AG09319 (cell line): Measurements from ENCODE around the gene NAALADL1.

ENCODE experiments used
- DNase-seq: peaks from one replicate; pipeline ENCODE4 v3.0.0-alpha.2; 2010; ENCODE audit warnings: low read depth; ENCODE audit errors: extremely low read depth
- CTCF ChIP-seq: IDR thresholded peaks from 2 replicates; pipeline ENCODE4 v1.5.1; 2011; ENCODE audit warnings: low read depth, mild to moderate bottlenecking, inconsistent platforms, low read length, moderate library complexity

Gene NAALADL1

GRCh38 chr11:65100674-65101350 is 42.5 kb upstream of the NAALADL1 start:
- no peak for TF ChIP-seq CTCF

DNA sequence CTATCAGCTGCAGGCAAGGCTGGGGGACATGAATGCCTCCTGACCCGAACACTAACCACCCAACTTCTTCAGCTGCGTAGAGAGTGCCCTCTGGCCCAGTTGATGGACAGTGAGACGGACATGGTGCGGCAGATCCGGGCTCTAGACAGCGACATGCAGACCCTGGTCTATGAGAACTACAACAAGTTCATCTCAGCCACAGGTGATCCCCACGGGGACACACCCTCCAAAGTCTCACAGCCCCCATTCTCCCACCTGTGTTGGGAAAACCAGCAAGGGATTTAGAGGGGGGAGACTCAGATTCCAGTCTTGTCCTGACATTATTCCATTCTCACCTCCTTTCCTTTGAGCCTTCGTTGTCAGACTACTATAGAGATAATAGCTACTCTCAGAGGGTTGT is 38.6 kb upstream of the NAALADL1 start:
- no peak for TF ChIP-seq CTCF
- no peak for DNase-seq

More at GRCh38 chr11:65100674-65101350, 42.5 kb upstream of the NAALADL1 start:
- DNase-seq: no peak

DNA sequence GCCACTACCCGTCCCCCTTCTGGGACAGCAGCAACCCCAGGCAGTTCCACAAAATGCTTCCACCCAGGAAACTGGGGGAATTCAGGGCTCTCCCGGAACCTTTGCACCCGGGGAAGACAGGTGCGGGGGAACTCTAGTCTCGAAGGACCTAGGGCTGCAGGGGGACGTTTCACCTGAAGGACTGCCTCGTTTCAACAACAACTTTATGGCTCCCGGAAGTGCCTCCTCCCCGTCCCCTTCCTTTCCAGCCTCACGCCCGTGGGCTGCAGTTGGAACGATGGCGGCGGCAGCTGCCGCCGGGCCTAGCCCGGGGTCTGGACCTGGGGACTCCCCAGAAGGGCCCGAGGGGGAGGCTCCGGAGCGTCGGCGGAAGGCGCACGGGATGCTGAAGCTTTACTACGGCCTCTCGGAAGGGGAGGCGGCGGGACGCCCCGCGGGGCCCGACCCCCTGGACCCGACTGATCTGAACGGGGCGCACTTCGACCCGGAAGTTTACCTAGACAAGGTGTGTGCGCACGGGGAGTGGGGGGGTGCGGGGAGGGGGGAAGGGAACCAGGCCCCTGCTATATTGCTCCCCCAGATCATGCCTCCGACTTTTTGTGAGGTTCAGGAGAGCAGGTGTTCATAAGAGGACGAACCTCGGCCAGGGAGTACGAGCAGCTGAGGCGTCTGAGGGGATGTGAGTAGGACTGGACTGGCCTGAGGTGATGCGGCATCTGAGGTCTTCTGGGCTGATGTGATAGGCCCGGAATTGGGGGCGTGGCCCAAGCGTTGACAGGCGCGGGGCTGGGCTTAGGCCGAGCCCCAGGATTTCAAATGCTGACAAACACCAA is 37.8 kb upstream of the NAALADL1 start, which contains the start of gene VPS51:
TSS of gene VPS51 (plus strand) at position 241 of the 833 bp plus-strand sequence. CDS start at position 278, 37 bp downstream.
- peak; percentile 78 for DNase-seq
- TF ChIP-seq CTCF: no peak

- no peak for TF ChIP-seq CTCF
Observed at GRCh38 chr11:65095427-65095826, 37.1 kb upstream of the NAALADL1 start.

DNA sequence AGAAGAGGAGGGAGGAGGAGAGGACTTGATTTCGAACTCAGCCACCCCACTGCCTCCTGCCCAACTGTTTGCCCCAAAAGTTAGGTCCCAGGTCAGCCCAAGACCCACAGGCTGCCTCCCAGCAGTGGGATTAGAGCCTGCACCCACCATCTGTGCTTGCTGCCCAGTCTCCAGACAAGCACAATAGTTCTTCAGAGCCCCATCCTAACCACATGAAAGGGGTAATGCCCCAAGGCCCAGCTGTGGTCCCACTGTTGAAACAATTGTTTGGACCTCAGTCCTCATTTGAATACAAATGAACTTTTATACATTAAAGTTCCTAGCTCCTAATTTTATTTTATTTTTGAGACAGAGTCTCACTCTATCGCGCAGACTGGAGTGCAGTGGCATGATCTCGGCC is 32.3 kb upstream of the NAALADL1 start:
- TF ChIP-seq CTCF: no peak
- DNase-seq: no peak

More at GRCh38 chr11:65095427-65095826, 37.1 kb upstream of the NAALADL1 start:
- DNase-seq: no peak

DNA sequence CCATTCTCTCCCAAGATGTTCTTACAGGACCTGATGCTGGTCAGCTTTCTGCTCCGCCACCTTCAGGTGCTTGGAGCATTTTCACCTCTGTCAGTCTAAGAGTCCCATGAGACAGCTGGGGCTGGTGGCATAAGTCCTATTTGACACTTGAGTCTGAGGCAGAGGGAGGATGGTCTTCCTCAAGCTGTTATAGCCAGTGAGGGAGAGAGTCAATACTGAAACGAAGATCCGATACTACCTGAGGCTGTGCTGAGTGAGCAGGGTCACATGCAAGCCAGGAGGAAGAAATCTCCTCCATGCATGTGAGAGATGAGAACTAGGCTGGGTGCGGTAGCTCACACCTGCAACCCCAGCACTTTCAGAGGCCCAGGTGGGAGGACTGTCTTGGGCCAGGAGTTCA is 31.3 kb upstream of the NAALADL1 start:
- DNase-seq: no peak
- TF ChIP-seq CTCF: no peak

- no peak for TF ChIP-seq CTCF
- no peak for DNase-seq
Observed at GRCh38 chr11:65087827-65088226, 29.5 kb upstream of the NAALADL1 start.
